ENCODE data around the gene CCN2. TPM values are rescaled to one million over a fixed set of nuclear protein-coding genes. Genes with fewer than 3 reads are reported as not detected.
"Not testable (repeated sequence)": the region's sequence is repeated elsewhere in the genome, so short reads cannot be mapped to it uniquely, and the experiment has no call there.

Gene CCN2
- total RNA-seq, 2 donors from 2014 or later = 19.4 to 115 TPM

- no peak overlapping the region for H3K27ac ChIP-seq
- H3K27me3 ChIP-seq = no peaks in the 10 kb centered on the region
- H3K36me3 ChIP-seq = no peaks in the 10 kb centered on the region
- H3K9ac ChIP-seq (ENCODE audit: low read depth in 2 of 2, low read length in 2 of 2) = no peak overlapping the region
- no peak for DNase-seq
- no peaks in the 10 kb centered on the region for H3K9me3 ChIP-seq
- TF ChIP-seq, protein P1, sequence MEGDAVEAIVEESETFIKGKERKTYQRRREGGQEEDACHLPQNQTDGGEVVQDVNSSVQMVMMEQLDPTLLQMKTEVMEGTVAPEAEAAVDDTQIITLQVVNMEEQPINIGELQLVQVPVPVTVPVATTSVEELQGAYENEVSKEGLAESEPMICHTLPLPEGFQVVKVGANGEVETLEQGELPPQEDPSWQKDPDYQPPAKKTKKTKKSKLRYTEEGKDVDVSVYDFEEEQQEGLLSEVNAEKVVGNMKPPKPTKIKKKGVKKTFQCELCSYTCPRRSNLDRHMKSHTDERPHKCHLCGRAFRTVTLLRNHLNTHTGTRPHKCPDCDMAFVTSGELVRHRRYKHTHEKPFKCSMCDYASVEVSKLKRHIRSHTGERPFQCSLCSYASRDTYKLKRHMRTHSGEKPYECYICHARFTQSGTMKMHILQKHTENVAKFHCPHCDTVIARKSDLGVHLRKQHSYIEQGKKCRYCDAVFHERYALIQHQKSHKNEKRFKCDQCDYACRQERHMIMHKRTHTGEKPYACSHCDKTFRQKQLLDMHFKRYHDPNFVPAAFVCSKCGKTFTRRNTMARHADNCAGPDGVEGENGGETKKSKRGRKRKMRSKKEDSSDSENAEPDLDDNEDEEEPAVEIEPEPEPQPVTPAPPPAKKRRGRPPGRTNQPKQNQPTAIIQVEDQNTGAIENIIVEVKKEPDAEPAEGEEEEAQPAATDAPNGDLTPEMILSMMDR (IDR thresholded peaks at IDR 0.05) = peak; percentile 1
- no peaks in the 10 kb centered on the region for H3K4me1 ChIP-seq
- H3K4me3 ChIP-seq = no peak overlapping the region
- intact Hi-C loops (cut with DNase I) = loop anchor here (2.0 kb wide), 1 partner anchor 127 kb away; no protein-coding TSS in a partner anchor
Observed at GRCh38 chr6:131910219-131910589, 41.0 kb downstream of the CCN2 start.

DNA sequence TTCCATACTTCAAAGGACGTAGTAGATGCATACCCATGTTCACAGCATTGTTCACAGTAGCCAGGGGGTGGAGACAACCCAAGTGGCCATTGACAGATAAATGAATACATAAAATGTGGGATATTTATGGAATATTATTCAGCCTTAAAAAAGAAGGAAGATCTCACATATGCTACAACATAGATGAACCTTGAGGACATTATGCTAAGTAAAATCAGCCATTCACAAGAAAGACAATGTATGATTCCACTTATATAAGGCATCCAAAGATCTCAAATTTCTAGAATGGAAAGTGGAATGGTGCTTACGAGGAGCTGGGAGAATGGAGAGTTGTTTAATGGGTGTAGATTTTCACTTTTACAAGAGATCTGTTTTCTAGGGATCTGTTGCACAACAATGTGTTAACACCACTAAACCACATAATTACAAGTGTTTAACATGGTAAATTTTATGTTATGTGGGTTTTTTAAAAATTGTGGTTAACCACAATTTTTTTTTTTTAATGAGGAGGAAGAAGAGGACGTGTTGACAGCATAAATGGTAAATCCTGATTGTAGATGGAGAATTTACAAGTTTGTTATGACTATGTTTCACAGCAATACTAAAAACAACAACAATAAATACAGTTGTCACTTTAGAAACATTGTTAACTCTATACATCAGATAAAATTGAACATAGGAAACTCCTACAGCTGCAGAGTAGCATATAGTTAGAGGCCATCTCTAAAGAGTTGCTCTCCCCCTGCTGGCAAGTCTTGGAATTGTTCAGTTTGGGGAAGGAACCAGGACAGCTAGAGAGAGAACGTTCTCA lies 41.6 kb downstream of the CCN2 start:
- no peak overlapping the region for H3K9ac ChIP-seq (ENCODE audit: low read depth in 2 of 2, low read length in 2 of 2)
- H3K4me1 ChIP-seq = no peaks in the 10 kb centered on the region
- no peaks in the 10 kb centered on the region for H3K36me3 ChIP-seq
- peak; percentile 92 for DNase-seq
- no peak overlapping the region for H3K27ac ChIP-seq
- intact Hi-C loops (cut with DNase I) = loop anchor here (2.0 kb wide), 1 partner anchor 127 kb away; no protein-coding TSS in a partner anchor
- TF ChIP-seq, protein P1 (IDR thresholded peaks at IDR 0.05) = peak; percentile 82
- H3K27me3 ChIP-seq = no peaks in the 10 kb centered on the region
- no peak overlapping the region for H3K4me3 ChIP-seq
- no peaks in the 10 kb centered on the region for H3K9me3 ChIP-seq

GRCh38 chr6:131908787-131909186 lies 42.4 kb downstream of the CCN2 start:
- H3K9ac ChIP-seq (ENCODE audit: low read depth in 2 of 2, low read length in 2 of 2); H3K27me3 ChIP-seq; H3K4me3 ChIP-seq; DNase-seq; H3K36me3 ChIP-seq; H3K27ac ChIP-seq; H3K9me3 ChIP-seq; H3K4me1 ChIP-seq; intact Hi-C loops (cut with DNase I): not testable (repeated sequence)

DNA sequence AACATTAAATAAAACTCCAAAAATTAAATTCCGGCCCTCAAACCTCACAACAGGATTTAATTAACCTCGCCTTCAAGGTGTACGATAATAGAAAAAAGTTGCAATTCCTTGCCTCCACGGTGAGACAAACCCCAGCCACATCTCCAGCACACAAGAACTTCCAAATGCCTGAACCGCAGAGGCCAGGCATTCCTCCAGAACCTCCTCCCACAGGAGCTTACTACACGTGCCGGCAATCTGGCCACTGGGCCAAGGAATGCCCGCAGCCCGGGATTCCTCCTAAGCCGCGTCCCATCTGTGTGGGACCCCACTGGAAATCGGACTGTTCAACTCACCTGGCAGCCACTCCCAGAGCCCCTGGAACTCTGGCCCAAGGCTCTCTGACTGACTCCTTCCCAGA lies 47.4 kb downstream of the CCN2 start:
- H3K4me1 ChIP-seq; H3K36me3 ChIP-seq; H3K9ac ChIP-seq (ENCODE audit: low read depth in 2 of 2, low read length in 2 of 2); intact Hi-C loops (cut with DNase I); H3K27me3 ChIP-seq; H3K4me3 ChIP-seq; H3K9me3 ChIP-seq; H3K27ac ChIP-seq; DNase-seq: not testable (repeated sequence)

- H3K36me3 ChIP-seq; H3K4me1 ChIP-seq; H3K9ac ChIP-seq (ENCODE audit: low read depth in 2 of 2, low read length in 2 of 2); H3K9me3 ChIP-seq; DNase-seq; H3K27me3 ChIP-seq; H3K27ac ChIP-seq; H3K4me3 ChIP-seq; intact Hi-C loops (cut with DNase I): not testable (repeated sequence)
Observed at GRCh38 chr6:131901326-131901873, 49.8 kb downstream of the CCN2 start.

DNA sequence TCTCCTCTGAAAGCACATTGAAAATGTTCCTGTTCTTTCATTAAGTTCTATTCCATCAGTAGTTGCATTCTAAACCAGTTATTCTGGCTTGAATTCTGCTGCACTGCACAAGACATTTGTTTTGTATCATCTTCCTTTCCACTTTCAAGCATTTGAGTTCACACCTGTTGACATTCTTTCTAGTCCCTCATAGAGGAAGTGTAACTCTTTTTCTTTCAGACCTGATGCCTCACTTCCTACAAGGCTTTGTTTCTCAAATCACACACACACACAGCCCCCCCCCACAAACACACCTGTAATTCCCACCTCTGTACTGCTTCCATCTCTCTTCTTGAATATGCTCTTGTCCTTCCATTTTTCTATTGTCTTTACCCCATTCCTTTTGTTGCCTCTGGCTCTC lies 50.9 kb downstream of the CCN2 start:
- TF ChIP-seq, protein P1 (IDR thresholded peaks at IDR 0.05) = no peak
- Histone ChIP-seq H3K27me3 (no peaks in the 10 kb centered on the region), H3K9ac (ENCODE audit: low read depth in 2 of 2, low read length in 2 of 2) (no peak overlapping the region), H3K9me3 (no peaks in the 10 kb centered on the region), H3K27ac (no peak overlapping the region), H3K4me3 (no peak overlapping the region), H3K36me3 (no peaks in the 10 kb centered on the region), H3K4me1 (no peaks in the 10 kb centered on the region)
- DNase-seq = no peak
- intact Hi-C loops (cut with DNase I) = no loop called here

DNA sequence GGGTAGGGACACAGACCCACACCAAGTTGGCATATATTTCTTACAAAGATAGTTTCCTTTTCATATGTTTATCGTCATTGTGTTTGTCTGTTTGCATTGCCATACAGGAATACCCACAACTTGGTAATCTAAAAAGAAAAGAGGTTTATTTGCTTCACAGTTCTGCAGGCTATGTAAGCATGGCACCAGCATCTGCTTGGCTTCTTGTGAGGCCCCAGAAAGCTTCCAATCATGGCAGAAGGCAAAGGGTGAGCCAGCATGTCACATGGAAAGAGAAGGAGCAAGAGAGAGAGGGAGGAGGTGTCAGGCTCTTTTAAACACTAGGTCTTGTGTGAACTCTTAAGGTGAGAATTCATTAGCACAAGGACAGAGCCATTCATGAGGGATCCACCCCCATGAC lies 52.5 kb downstream of the CCN2 start:
- H3K36me3 ChIP-seq = no peaks in the 10 kb centered on the region
- H3K4me1 ChIP-seq = no peaks in the 10 kb centered on the region
- H3K27ac ChIP-seq = no peak overlapping the region
- no peak overlapping the region for H3K4me3 ChIP-seq
- H3K9ac ChIP-seq (ENCODE audit: low read depth in 2 of 2, low read length in 2 of 2) = no peak overlapping the region
- intact Hi-C loops (cut with DNase I) = no loop called here
- no peaks in the 10 kb centered on the region for H3K9me3 ChIP-seq
- no peak for DNase-seq
- TF ChIP-seq, protein P1 (IDR thresholded peaks at IDR 0.05) = no peak
- H3K27me3 ChIP-seq = no peaks in the 10 kb centered on the region
